ENCODE measurements around the gene FUT6.

The FUT6 gene

DNA sequence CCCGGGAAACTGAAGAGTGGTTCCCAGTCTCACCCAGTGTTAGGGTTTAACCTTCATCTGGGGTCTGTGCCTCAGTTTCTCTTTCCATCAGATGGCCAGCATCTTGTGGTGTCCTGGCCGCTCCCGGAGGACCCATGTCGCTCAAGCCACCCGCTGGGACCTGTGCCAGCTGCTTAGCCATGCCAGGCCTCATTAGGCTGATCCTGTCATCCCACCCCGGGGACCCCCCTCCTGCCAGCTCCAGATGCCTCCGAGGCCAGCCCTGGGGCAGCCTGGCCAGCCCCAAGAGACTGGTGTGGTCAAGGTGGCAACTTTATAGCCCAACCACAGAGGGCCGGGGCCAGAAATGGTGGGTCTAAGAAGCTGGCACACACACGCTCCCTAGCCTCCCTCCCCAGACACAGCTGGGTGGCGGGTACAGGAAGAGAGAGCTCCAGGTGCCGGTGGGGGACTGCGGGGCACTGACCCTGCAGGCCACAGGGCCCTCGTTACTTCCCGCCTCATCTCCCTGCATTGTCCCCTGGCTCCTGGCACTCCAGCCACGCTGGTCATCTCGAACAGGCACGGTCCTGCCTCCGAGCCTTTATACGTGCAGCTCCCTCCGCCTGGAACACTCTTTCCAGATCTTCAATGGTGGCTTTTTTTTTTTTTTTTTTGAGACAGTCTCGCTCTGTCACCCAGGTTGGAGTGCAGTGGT, 31.2 kb downstream of the FUT6 start:
- peaks cover 10% of the 10 kb centered on the region for H3K4me1 Mint-ChIP-seq (ENCODE audit: low read depth)
- H3K36me3 Mint-ChIP-seq (ENCODE audit: low read depth) = no peaks in the 10 kb centered on the region
- no peak overlapping the region for H3K27ac Mint-ChIP-seq
- peaks cover 27% of the 10 kb centered on the region for H3K27me3 Mint-ChIP-seq (ENCODE audit: low read depth)
- H3K4me3 Mint-ChIP-seq = no peak overlapping the region
- H3K9me3 Mint-ChIP-seq = no peaks in the 10 kb centered on the region

DNA sequence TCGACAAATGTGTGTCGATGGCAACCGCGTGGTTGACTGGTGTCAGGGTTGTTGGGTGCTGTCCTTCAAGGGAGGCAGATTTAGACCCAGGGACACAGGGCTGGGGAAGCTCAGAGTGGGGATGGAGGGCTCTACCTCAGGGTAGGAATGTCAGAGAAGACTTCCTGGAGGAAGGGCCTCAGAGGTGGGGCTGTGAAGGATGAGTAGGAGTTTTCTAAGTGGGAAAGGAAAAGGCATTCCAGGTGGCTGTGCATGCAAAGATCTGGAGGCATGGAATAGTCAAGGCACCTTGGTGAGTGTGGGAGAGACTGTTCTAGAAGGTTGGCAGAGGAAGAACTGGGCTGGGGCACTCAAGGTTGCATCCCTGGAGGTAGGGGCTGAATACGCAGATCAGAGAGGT, 32.6 kb downstream of the FUT6 start:
- Mint-ChIP-seq H3K27me3 (ENCODE audit: low read depth) (peaks cover 33% of the 10 kb centered on the region), H3K4me3 (no peak overlapping the region), H3K9me3 (no peaks in the 10 kb centered on the region), H3K4me1 (ENCODE audit: low read depth) (peaks cover 16% of the 10 kb centered on the region), H3K27ac (no peak overlapping the region), H3K36me3 (ENCODE audit: low read depth) (no peaks in the 10 kb centered on the region)

DNA sequence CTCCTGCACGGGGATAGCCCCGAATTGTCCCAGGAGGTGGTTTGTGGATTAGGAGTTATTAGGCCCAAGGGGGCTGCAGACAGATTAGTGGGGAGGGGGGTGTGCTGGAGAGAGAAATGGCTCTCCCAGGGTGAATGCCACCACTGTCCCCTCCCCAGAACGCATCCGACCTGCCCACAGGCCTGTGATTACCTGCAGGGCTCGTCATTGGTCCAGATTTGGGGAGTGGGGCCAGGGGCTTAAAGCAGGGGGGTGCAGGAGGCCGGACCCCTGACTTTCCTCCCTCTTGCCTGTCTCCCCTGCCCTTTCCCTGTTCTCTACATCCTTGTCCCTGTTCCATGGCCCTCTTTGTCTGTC, 33.4 kb downstream of the FUT6 start:
- Mint-ChIP-seq H3K36me3 (ENCODE audit: low read depth) (no peaks in the 10 kb centered on the region), H3K27ac (no peak overlapping the region)

DNA sequence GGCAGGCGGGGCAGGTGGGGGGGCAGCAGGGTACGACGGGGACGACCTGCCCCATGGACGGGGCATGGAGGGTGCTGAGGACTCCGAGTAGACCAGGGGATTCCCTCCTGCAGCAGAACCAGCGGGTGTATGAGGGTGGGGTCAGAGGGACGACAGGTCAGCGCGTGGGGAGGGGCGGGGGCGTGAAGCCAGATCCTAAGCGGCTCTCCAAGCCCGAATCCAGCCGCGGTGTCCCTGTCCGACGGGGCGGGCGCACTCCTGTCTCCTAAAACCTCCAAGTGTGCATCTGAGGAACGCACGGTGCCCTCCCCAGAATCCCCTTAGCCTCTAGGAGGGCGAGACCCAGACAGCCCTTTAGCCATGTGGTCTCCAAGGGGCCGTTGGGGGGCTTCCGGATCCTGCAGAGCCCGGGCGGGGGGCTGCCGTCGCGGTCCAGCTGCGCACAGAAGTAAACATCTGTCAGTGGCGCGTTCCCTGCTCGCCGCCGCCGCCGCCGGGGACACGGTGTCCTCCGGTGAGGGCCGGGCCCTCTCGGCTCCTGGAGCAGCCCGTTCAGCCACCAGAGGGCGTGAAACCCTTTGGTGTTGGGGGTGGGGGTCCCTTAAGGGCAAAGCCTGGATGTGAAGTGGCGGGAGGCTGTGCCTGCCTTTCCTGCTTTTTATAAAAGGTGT, 33.9 kb downstream of the FUT6 start:
- no peak overlapping the region for H3K4me3 Mint-ChIP-seq
- H3K27ac Mint-ChIP-seq = no peak overlapping the region
- H3K4me1 Mint-ChIP-seq (ENCODE audit: low read depth) = peaks cover 18% of the 10 kb centered on the region

More for the DNA sequence above, 33.4 kb downstream of the FUT6 start:
- H3K4me1 Mint-ChIP-seq (ENCODE audit: low read depth) = peaks cover 18% of the 10 kb centered on the region
- H3K9me3 Mint-ChIP-seq = no peaks in the 10 kb centered on the region
- no peak overlapping the region for H3K4me3 Mint-ChIP-seq
- H3K27me3 Mint-ChIP-seq (ENCODE audit: low read depth) = peaks cover 36% of the 10 kb centered on the region

DNA sequence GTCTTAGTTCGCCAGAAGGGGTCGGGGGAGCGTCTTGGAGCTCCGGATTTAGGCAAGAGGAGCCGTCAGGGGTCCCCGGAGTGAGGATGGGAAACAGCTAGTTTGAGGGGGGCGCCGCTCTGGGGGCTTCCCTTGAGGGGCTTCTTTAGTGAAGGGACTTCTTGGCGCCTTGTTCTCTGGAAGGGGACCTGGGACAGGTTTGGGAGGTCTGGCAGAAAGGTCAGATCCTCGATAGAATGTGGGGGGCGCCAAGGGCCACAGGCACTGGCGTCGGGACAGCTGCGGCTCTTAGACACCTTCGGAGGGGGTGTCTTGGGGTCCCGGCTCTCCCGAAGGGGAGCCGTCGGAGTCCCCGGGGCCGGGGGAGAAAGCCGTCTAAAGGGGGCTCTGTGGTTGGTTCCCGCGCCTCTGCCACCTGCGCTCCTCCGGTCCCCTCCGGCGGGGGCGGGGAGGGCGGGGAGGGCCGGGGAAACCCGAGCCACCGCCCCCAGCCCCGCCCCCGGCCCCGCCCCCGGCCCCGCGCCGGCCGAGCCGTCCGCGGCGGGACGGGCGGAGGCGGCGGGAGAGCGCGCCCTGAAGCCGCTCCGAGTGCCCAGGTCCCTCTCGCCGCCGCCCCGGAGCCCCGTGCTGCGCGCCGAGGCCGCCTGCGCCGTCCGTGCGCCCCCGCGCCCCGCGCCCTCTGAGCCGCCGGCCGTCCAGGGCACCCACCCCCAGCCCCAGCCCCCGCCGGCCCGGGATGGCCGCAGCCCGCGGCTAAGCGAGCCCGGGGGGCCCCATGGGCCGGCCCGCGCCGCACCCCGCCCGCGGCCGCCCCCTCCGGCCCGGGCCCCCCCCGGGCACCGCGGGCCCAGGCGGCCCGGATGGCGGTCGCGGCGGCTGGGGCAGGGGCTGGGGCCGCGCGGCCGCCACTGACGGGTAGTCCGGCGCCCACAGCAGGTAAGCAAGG, 34.7 kb downstream of the FUT6 start, which contains the start of gene NRTN:
Gene NRTN (plus strand): TSS at position 552 of the 946 bp plus-strand sequence. CDS start 19,099 bp downstream, outside the sequence.
- Mint-ChIP-seq H3K27ac (peak within 1 kb of the TSS; percentile 79), H3K4me3 (peak within 1 kb of the TSS; percentile 73), H3K9me3 (no peaks in the 10 kb centered on the region), H3K27me3 (ENCODE audit: low read depth) (peaks cover 36% of the 10 kb centered on the region), H3K4me1 (ENCODE audit: low read depth) (peaks cover 18% of the 10 kb centered on the region), H3K36me3 (ENCODE audit: low read depth) (no peaks in the 10 kb centered on the region)

More for the DNA sequence above, 33.9 kb downstream of the FUT6 start:
- no peaks in the 10 kb centered on the region for H3K9me3 Mint-ChIP-seq
- H3K36me3 Mint-ChIP-seq (ENCODE audit: low read depth) = no peaks in the 10 kb centered on the region
- H3K27me3 Mint-ChIP-seq (ENCODE audit: low read depth) = peaks cover 36% of the 10 kb centered on the region

DNA sequence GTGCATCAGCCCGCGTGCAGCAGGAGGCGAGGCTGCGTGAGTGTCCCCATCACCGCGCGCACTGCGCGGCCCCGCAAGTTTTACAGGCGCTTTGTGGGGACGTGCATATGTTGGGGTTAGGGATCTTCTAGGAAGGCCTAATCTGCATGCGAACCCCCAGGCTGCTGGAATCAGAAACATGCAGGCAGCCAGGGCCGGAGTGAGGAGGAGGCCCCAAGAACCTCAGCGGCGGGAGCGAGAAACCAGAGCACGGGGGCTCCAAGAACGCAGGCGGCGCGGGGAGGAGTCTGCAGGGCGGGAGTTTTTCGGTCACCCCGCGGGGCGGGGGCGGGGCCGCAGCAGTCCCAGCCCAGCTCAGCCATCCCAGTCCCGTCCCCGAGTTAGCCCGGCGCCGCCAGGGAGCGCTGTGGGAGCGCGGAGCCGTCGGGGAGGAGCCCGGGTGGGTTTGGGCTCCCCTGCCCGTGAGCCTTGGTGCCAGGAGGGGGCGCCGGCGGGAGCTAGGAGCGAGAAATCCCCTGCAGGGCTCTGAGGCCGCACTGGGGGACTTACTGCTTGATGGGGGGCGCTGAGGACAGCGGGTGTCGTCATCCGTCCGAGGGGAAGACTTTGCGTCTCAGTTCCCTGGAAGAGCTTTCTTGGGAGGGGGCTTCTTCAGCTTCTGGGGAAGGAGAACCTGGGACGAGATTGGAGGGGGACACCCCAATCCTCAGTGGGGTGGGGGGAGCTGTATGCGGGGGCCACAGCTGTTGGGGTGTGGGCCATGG, 35.6 kb downstream of the FUT6 start:
- Mint-ChIP-seq H3K27me3 (ENCODE audit: low read depth) (peaks cover 43% of the 10 kb centered on the region), H3K4me3 (peak overlapping the region; percentile 73), H3K36me3 (ENCODE audit: low read depth) (no peaks in the 10 kb centered on the region), H3K27ac (peak overlapping the region; percentile 79), H3K9me3 (no peaks in the 10 kb centered on the region), H3K4me1 (ENCODE audit: low read depth) (peaks cover 18% of the 10 kb centered on the region)

DNA sequence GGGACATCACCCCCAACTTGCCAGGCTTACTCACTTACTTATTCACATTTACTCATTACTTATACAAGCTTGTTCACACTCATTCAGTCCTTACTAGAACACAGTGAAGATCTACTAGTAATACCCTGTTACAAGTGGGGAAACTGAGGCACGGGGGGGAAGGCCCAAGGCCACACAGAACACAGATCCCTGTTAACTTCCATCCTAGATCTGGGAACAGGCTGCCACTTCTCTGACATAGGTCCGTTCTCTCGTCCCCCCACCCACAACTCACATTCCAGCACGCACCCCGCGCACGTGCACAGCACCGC, 36.1 kb downstream of the FUT6 start:
- Mint-ChIP-seq H3K4me1 (ENCODE audit: low read depth) (peaks cover 18% of the 10 kb centered on the region), H3K27me3 (ENCODE audit: low read depth) (peaks cover 48% of the 10 kb centered on the region), H3K9me3 (no peaks in the 10 kb centered on the region), H3K27ac (no peak overlapping the region), H3K4me3 (peak overlapping the region; percentile 63), H3K36me3 (ENCODE audit: low read depth) (no peaks in the 10 kb centered on the region)

DNA sequence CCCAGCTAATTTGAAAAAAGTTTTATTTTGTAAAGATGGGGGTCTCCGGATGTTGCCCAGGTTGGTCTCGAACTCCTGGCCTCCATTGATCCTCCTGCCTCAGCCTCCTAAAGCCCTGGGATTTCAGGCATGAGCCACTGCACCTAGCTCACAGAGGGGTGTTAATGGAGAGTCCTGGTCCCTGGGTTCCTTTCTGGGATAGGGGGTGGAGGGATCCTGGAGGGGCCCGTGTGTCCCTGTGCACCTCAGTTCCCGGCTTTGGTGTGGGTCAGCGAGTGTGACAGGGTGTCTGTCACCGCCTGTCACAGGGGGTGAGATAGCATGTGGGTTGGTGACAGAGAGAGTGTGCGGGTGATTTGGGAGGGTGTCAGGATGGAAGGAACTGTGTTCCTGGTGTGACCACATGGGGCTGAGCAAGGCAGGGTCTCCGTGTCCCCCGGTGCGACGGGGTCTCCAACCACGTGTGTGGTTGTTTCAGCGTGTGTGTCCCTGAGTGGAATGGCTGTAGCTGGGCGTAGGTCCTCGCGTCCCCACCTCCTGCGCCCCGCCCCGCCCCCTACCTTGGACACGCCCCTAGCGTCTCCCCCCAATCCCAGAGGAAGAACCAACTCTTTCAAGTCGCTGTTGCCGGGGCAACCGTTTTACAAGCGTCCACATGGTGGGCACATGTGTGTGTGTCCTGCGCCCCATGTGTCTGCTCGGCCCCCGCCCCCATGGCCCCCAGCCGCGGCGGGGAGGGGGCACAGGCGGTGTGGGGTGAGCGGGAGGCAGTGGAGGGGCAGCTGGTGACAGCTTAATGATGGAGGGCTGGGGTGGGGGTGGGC, 37.5 kb downstream of the FUT6 start:
- H3K27me3 Mint-ChIP-seq (ENCODE audit: low read depth) = peaks cover 42% of the 10 kb centered on the region
- no peaks in the 10 kb centered on the region for H3K9me3 Mint-ChIP-seq
- H3K4me1 Mint-ChIP-seq (ENCODE audit: low read depth) = peaks cover 18% of the 10 kb centered on the region
- H3K4me3 Mint-ChIP-seq = no peak overlapping the region
- no peaks in the 10 kb centered on the region for H3K36me3 Mint-ChIP-seq (ENCODE audit: low read depth)
- H3K27ac Mint-ChIP-seq = peak overlapping the region; percentile 41

DNA sequence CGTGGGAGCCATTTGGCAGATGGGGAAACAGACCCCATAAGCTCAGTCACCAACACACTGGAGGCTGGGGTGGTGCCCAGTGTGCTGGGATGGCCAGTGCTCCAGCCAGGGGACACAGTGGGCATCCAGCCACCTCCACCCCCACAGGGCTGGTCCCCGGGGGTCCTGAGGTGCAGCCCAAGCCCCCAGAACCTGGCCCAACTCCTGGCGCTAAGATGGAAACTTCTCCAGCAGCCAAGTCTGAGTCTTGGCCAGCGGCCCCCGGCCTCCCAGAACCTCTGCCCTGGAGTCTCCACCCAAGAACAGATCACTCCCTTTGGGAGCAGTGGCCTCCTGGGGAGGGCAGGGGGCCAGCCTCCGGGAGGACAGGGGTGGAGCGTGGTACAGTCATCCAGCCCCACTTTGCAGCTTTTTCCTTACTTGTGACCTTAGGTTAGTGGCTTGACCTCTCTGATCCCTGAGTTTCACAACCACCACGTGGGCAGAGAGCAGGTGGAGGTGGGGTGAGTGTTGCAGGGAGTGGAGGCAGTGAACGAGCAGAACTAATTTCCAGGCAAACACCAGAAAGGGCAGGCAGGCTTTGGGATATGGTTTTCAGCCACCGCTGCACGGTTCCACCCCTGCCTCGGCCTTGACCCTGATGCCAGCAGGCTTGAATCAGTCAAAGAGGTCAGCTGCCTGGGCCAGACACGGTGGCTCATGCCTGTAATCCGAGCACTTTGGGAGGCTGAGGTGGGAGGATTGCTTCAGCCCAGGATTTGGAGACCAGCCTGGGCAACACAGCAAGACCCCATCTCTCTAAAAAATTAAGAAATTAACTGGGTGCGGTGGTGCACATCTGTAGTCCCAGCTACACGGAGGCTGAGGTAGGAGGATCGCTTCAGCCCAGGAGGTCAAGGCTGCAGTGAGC, 38.9 kb downstream of the FUT6 start:
- peaks cover 18% of the 10 kb centered on the region for H3K4me1 Mint-ChIP-seq (ENCODE audit: low read depth)
- peaks cover 29% of the 10 kb centered on the region for H3K27me3 Mint-ChIP-seq (ENCODE audit: low read depth)
- no peak overlapping the region for H3K4me3 Mint-ChIP-seq
- no peak overlapping the region for H3K27ac Mint-ChIP-seq
- H3K9me3 Mint-ChIP-seq = no peaks in the 10 kb centered on the region
- H3K36me3 Mint-ChIP-seq (ENCODE audit: low read depth) = no peaks in the 10 kb centered on the region

DNA sequence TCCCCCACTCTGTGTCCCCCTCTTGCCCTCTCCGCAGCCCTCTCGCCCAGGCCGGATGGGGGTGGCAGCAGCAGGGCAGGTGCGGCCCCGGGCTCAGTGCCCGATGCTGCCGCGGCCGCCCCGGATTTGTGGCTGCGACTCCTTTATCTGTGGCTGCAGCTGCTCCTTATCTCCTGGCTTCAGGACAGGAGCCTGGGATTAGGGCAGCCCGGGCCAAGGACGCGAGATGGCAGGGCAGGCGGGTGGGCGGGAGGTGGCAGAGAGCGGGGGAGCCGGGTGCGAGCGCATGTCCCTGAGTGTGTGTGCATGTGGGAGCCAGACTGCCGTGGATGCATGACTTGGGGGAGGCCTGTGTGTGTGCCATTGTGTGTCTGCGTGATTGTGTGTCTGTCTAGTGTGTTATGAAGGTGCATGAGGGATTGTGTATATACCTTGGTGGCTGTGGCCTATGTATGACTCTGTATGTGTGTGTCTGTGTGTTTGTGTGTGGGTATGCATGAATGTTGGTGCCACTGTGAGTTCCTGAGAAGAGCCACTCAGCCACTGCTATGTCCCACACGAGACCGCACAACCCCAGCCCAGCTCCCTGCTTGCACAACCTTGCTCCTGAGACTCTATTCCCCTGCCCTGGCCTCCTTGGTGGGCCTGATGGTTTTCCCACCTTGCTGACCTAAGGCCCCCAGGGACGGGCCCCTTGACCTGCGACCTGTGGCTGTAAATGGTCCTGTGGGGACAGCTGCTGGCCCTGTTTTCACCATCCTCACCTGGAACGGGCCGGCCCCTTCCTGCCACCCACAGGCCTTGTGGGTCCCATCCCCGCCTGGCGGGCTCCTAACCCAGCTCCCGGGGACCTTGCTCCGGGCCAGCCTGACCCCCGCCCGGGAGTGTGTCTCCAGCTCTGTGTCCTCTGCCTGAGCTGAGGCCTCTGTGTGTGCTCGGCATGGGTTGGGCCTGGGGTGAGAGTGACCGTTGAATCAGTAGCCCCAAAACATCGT, 40.0 kb downstream of the FUT6 start:
- H3K36me3 Mint-ChIP-seq (ENCODE audit: low read depth) = no peaks in the 10 kb centered on the region
- peaks cover 29% of the 10 kb centered on the region for H3K27me3 Mint-ChIP-seq (ENCODE audit: low read depth)
- H3K27ac Mint-ChIP-seq = no peak overlapping the region
- H3K4me3 Mint-ChIP-seq = no peak overlapping the region
- H3K9me3 Mint-ChIP-seq = no peaks in the 10 kb centered on the region
- H3K4me1 Mint-ChIP-seq (ENCODE audit: low read depth) = peaks cover 18% of the 10 kb centered on the region

DNA sequence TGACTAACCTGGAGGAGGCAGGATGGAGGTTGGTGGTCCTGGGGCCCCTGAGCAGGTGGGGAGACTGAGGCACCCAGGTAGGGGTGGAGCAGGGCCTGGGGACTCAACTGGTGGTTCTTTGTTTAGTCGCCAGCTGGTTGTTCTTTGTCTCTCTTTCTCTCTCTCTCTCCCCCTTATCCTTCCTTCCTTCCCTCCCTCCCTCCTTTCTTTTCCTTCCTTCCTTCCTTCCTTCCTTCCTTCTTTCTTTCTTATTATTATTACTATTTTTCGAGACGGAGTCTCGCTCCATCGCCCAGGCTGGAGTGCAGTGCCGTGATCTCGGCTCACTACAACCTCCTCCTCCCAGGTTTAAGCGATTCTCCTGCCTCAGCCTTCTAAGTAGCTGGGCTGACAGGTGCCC, 41.3 kb downstream of the FUT6 start:
- Mint-ChIP-seq H3K27me3 (ENCODE audit: low read depth) (peaks cover 22% of the 10 kb centered on the region), H3K4me3 (no peak overlapping the region), H3K9me3 (no peaks in the 10 kb centered on the region), H3K27ac (no peak overlapping the region), H3K4me1 (ENCODE audit: low read depth) (peaks cover 7% of the 10 kb centered on the region), H3K36me3 (ENCODE audit: low read depth) (no peaks in the 10 kb centered on the region)

DNA sequence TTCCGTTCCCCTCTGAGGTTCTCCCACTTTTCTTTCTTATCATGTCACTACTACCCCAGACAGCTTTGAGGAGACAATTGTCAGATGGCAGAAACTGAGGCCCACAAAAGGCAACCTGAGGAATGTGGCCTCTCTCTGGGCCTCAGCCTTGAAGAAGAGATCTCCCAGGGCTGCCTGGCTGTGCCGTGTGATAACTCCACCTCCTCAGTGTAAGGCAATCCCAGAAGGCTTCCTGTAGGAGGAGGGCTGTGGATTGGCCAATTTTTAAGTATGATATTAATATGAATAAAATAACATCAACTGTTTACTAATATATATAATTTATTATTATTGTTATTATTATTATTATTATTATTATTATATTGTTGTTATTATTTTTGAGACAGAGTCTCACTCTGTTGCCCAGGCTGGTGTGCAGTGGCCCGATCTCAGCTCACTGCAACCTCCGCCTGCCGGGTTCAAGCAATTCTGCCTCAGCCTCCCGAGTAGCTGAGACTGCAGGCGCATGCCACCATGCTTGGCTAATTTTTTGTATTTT, 44.1 kb downstream of the FUT6 start:
- H3K27ac Mint-ChIP-seq = no peak overlapping the region
- H3K4me3 Mint-ChIP-seq = no peak overlapping the region
- peaks cover 2% of the 10 kb centered on the region for H3K4me1 Mint-ChIP-seq (ENCODE audit: low read depth)
- H3K9me3 Mint-ChIP-seq = no peaks in the 10 kb centered on the region
- H3K36me3 Mint-ChIP-seq (ENCODE audit: low read depth) = peaks cover 1% of the 10 kb centered on the region
- peaks cover 13% of the 10 kb centered on the region for H3K27me3 Mint-ChIP-seq (ENCODE audit: low read depth)

Data from T-helper 1 cell treated with Interleukin-12 subunit alpha and Interleukin-12 subunit beta and Interleukin-4 antibody, amounts not matched to agents 30 μg/mL and 1 μg/mL, for 36 hours (primary cell).